ENCODE measurements around the gene PHPT1. TPM values are rescaled to one million over a fixed set of nuclear protein-coding genes. Genes with fewer than 3 reads are reported as not detected.

Gene PHPT1
- total and polyA plus RNA-seq, 2 of the 8 experiments (the other 6 are each of a cell fraction or from before 2014, with no cell fraction given) = 109 to 226 TPM

GRCh38 chr9:136831002-136831719 lies 18.0 kb upstream of the PHPT1 start:
- Histone ChIP-seq H2BK12ac (ENCODE audit: low read depth, low read length) (no peak overlapping the region), H3K23ac (ENCODE audit: insufficient read length) (no peak overlapping the region), H4K20me1 (replicated peaks in 1 of 2; ENCODE audit: control insufficient read depth in 1 of 2, insufficient read depth in 2 of 2, low read length in 2 of 2) (peaks cover 3 to 19% of the 10 kb centered on the region in 2 experiments), H3K4ac (replicated peaks; ENCODE audit: insufficient read length, low read depth, low read length) (no peak overlapping the region), H3K56ac (replicated peaks; ENCODE audit: insufficient read length, low read depth, low read length) (no peak overlapping the region), H3K9ac (replicated peaks in 1 of 4; ENCODE audit: extremely low read depth in 1 of 4, low read depth in 3 of 4, low read length in 3 of 4) (no peak overlapping the region), H3K79me1 (ENCODE audit: low read depth, low read length) (no peaks in the 10 kb centered on the region), H2BK120ac (replicated peaks; ENCODE audit: low read depth, low read length) (no peak overlapping the region), H3K4me2 (ENCODE audit: insufficient read depth in 1 of 2, low read depth in 2 of 2, low read length in 2 of 2) (no peak overlapping the region), H3K4me3 (ENCODE audit: extremely low read depth in 1 of 4, insufficient read depth in 2 of 4, low read depth in 3 of 4, low read length in 4 of 4) (no peak overlapping the region), H2BK15ac (ENCODE audit: low read length) (no peak overlapping the region), H4K5ac (ENCODE audit: insufficient read length, low read depth, low read length) (no peak overlapping the region), H3K4me1 (replicated peaks in 1 of 4; ENCODE audit: control insufficient read depth in 3 of 4, insufficient read depth in 4 of 4, low read length in 3 of 4) (no peaks in the 10 kb centered on the region), H3K79me2 (ENCODE audit: control insufficient read depth in 1 of 2, insufficient read depth in 2 of 2, low read length in 2 of 2) (no peaks in the 10 kb centered on the region), H3K27ac (ENCODE audit: low read depth, low read length) (no peak overlapping the region), H3K23me2 (ENCODE audit: low read depth, low read length) (no peaks in the 10 kb centered on the region), H3K9me3 (ENCODE audit: insufficient read depth in 2 of 2, low read depth in 1 of 2, low read length in 1 of 2) (no peaks in the 10 kb centered on the region), H2AK5ac (ENCODE audit: low read depth, low read length) (no peak overlapping the region), H3K14ac (ENCODE audit: insufficient read length) (no peak overlapping the region), H3K18ac (ENCODE audit: extremely low read depth, low read length) (no peak overlapping the region), H4K8ac (ENCODE audit: extremely low read depth, insufficient read depth, low read length) (peak overlapping the region; percentile 25; the same call in 1 of the 2 replicates), H2BK20ac (ENCODE audit: low read length) (no peak overlapping the region), H3K36me3 (ENCODE audit: control insufficient read depth in 2 of 4, insufficient read depth in 4 of 4, low read length in 3 of 4) (peaks cover 15 to 44% (median 36%) of the 10 kb centered on the region in 4 experiments), H4K91ac (replicated peaks; ENCODE audit: insufficient read length, low read length) (no peak overlapping the region), H2BK5ac (ENCODE audit: low read depth, low read length) (no peak overlapping the region), H3K27me3 (replicated peaks in 1 of 4; ENCODE audit: control insufficient read depth in 3 of 4, extremely low read depth in 1 of 4, insufficient read depth in 3 of 4, low read length in 3 of 4) (no peaks in the 10 kb centered on the region), H2AFZ (ENCODE audit: low read length) (no peak overlapping the region)
- ChIA-PET CTCF (ENCODE audit: partially characterized antibody) (interaction anchor here (0.6 to 9.0 kb wide), 4 partner anchors 11 to 75 kb away, joined by 3 to 55 read pairs (median 3); partner anchors contain the start of gene AJM1), POLR2A (ENCODE audit: partially characterized antibody) (interaction anchor here (0.8 to 20.5 kb wide), 5 partner anchors 9 to 26 kb away, joined by 3 to 248 read pairs (median 4); partner anchors contain the start of genes MAMDC4 and RABL6)
- DNase-seq (ENCODE audit: low read depth in 1 of 2, low spot score in 2 of 2) (no peak), FAIRE-seq (no peak)
- WGBS, 2 experiments (ENCODE audit: extremely low coverage in 1 of 2, insufficient coverage in 1 of 2, insufficient read length in 1 of 2, insufficient replicate concordance in 2 of 2, low coverage in 1 of 2, low lambda C conversion rate in 2 of 2, missing lambda C conversion rate in 1 of 2) = 93% methylated on average over 29 of the region's 30 CpGs; no CpG with 5 or more reads in 1 of the 2 experiments
- TF ChIP-seq CTCF (IDR thresholded peaks at IDR 0.05; ENCODE audit: control extremely low read depth in 1 of 3, insufficient read depth in 1 of 3, low read depth in 1 of 3, low read length in 3 of 3) = no peak
- no peak for TF ChIP-seq EP300 (IDR thresholded peaks at IDR 0.05; ENCODE audit: borderline replicate concordance in 1 of 2, low read depth in 2 of 2, low read length in 2 of 2)
- TF ChIP-seq KDM5A (IDR thresholded peaks at IDR 0.05; ENCODE audit: low read length) = no peak
- no peak for TF ChIP-seq E2F6 (IDR thresholded peaks at IDR 0.05)
- TF ChIP-seq CEBPB (IDR thresholded peaks at IDR 0.05; ENCODE audit: low read depth, low read length) = no peak
